ENCODE data around the gene LIPT1. TPM values are rescaled to one million over a fixed set of nuclear protein-coding genes. Genes with fewer than 3 reads are reported as not detected.

Gene LIPT1
- total RNA-seq, 1 donor from 2014 or later = 4.5 TPM

DNA sequence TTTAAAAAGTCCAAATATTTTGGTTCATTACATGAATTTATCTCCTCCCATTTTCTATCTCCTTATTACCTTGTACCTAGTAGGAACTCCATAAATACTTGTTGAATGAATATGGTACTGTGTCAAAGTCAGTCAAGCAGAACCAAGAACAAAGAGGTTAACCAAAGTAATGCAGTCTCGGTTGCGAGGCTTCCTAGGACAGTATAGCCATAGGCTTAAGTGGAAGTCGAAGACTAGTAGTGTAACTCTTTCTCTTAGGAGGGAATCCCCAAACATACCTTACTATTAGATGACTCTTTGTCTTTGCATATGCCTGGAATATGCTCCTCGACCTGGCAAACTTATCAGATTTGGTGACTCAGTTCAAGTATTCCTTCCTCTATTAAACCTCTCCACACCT lies 4.8 kb downstream of the LIPT1 start:
- DNase-seq (ENCODE audit: low read depth) (peak; percentile 5), FAIRE-seq (no peak)
- Histone ChIP-seq H3K27me3 (ENCODE audit: control insufficient read depth, insufficient read depth, low read length) (no peaks in the 10 kb centered on the region), H3K36me3 (ENCODE audit: control insufficient read depth, insufficient read depth, low read length) (no peaks in the 10 kb centered on the region), H3K4me3 (ENCODE audit: low read depth, low read length) (no peak overlapping the region)
- TF ChIP-seq, protein P1, sequence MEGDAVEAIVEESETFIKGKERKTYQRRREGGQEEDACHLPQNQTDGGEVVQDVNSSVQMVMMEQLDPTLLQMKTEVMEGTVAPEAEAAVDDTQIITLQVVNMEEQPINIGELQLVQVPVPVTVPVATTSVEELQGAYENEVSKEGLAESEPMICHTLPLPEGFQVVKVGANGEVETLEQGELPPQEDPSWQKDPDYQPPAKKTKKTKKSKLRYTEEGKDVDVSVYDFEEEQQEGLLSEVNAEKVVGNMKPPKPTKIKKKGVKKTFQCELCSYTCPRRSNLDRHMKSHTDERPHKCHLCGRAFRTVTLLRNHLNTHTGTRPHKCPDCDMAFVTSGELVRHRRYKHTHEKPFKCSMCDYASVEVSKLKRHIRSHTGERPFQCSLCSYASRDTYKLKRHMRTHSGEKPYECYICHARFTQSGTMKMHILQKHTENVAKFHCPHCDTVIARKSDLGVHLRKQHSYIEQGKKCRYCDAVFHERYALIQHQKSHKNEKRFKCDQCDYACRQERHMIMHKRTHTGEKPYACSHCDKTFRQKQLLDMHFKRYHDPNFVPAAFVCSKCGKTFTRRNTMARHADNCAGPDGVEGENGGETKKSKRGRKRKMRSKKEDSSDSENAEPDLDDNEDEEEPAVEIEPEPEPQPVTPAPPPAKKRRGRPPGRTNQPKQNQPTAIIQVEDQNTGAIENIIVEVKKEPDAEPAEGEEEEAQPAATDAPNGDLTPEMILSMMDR (IDR thresholded peaks at IDR 0.05; ENCODE audit: insufficient read depth, low read length, severe bottlenecking) = no peak

DNA sequence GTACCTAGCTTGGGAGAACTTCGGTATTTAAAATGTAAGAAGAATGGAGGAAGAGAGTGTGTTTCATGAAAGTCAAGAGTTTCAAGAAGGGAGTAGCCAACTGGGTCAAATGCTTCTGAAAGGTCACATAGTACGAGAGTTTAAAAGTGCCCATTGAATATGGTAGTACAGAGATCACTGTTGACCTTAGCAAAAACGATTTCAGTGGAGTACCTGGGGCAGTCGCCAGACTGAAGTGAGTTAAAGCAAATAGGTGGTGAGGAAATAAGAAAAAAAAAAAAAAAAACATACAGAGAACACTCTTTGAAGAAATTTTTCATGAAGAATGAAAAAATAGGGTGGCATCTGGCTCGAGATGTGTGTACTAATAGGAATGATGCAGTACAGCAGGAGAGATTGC lies 11.5 kb downstream of the LIPT1 start:
- Histone ChIP-seq H3K4me3 (ENCODE audit: low read depth, low read length) (no peak overlapping the region), H3K27me3 (ENCODE audit: control insufficient read depth, insufficient read depth, low read length) (no peaks in the 10 kb centered on the region), H3K36me3 (ENCODE audit: control insufficient read depth, insufficient read depth, low read length) (peaks cover 6% of the 10 kb centered on the region)
- FAIRE-seq (no peak), DNase-seq (ENCODE audit: low read depth) (no peak)
- TF ChIP-seq, protein P1 (IDR thresholded peaks at IDR 0.05; ENCODE audit: insufficient read depth, low read length, severe bottlenecking) = no peak

DNA sequence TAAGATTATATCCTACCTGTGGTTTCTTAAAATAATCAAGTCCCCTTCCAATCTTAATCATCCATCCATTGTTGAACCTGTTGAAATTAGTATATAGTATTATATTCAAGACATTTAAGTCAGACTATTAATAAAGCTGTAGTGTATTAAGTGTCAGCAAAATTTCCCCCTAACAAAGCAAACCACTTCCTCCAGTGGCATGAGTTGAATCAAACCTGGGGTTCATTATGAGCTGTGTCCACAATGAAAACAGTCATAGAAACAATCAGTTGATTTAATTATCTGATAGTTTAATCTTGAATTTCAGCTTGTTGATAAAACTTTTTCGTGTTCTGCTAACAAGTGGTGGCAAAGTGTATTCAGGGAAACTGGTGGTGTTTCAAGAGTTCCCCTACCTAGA lies 14.8 kb downstream of the LIPT1 start:
- TF ChIP-seq, protein P1 (IDR thresholded peaks at IDR 0.05; ENCODE audit: insufficient read depth, low read length, severe bottlenecking) = no peak
- no peak for FAIRE-seq
- no peak for DNase-seq (ENCODE audit: low read depth)
- Histone ChIP-seq H3K4me3 (ENCODE audit: low read depth, low read length) (no peak overlapping the region), H3K36me3 (ENCODE audit: control insufficient read depth, insufficient read depth, low read length) (peaks cover 9% of the 10 kb centered on the region), H3K27me3 (ENCODE audit: control insufficient read depth, insufficient read depth, low read length) (no peaks in the 10 kb centered on the region)

DNA sequence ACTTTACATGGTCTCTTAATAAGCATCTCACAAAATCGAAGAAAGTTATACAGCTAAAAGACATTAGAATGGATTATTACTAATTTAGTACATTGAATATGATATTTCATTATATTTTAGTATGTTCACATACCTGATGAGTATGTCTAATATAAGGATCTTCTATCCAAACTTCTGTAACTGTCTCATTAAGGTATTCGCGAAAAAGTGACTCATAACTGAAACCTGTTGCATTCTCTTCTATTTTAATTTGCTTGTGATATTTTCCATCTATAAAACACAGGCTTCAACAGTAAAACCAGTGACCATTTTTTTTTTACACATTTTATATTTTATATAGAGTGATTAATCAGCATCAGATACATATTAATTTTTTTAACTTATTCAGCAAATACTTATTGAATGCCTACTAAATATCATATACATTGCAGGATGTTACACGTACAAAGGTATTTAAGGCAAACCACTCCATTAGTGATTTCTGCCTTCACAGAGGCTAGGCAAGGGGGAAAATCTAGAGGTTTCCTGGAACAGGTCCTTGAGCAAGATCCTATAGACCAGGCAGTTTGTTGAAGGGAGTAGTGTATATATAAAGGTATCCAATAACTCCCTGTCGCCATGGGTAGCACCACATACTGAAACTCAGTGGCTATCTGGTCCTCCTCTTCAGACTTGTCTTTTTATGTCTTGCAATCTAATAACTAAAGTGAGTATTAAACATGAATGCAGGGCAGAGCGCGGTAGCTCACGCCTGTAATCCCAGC lies 16.8 kb downstream of the LIPT1 start:
- DNase-seq (ENCODE audit: low read depth) (no peak), FAIRE-seq (no peak)
- H3K27me3 ChIP-seq (ENCODE audit: control insufficient read depth, insufficient read depth, low read length) = no peaks in the 10 kb centered on the region
- TF ChIP-seq, protein P1 (IDR thresholded peaks at IDR 0.05; ENCODE audit: insufficient read depth, low read length, severe bottlenecking) = no peak
- H3K4me3 ChIP-seq (ENCODE audit: low read depth, low read length) = no peak overlapping the region
- peaks cover 9% of the 10 kb centered on the region for H3K36me3 ChIP-seq (ENCODE audit: control insufficient read depth, insufficient read depth, low read length)

DNA sequence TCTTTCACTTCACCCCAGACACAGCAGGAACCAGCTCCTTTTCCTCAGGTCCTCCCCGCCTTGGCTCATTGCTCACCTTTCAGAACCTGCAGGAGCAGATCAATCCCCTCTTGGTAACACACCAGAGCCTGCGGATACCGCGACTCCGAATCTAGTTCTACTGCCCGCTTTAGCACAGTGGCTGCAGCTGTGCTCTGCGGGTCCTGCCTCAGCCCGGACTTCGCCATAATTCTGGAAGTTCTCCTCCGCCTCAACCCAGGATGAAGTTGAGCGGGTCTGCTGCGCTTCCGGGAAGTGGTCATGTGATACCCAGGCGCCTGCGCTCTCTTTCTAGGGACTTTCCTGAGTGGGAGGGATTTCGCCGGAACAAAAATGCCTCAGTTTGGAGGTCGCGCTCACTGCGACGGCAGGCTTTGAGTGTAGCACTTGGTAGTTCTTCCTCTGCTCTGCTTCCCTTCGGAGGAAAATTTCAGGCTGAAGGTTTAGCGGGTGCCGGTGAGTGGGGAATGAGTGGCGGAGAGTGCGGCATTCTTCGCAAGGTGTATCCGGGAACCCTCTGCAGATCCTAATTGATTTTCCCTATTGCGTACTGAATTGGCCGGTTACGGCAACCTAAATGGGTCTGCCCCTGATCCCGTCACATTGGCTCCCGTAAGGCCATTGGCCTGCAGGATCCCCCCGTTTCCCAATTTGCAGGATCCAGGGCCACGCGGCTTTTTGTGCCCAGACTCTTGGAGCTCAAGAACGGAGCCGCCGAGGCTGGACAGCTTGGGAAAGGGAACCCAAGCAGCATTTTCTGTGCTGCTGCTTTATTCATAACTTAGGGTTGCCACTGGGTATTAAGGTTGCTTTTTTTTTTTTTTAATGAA lies 26.2 kb downstream of the LIPT1 start, which contains the start of the genes MITD1 and MRPL30:
MITD1 (minus strand) TSS at position 304 of the 869 bp plus-strand sequence; CDS start at position 227, 77 bp downstream.
MRPL30 (plus strand) TSS at position 430 of the 869 bp plus-strand sequence. CDS start 5,020 bp downstream, outside the sequence.
- Histone ChIP-seq H3K36me3 (ENCODE audit: control insufficient read depth, insufficient read depth, low read length) (no peaks in the 10 kb centered on the region), H3K27me3 (ENCODE audit: control insufficient read depth, insufficient read depth, low read length) (no peaks in the 10 kb centered on the region), H3K4me3 (ENCODE audit: low read depth, low read length) (peak within 1 kb of the TSS; percentile 84)
- FAIRE-seq = no peak
- TF ChIP-seq, protein P1 (IDR thresholded peaks at IDR 0.05; ENCODE audit: insufficient read depth, low read length, severe bottlenecking) = no peak
- peak; percentile 93 for DNase-seq (ENCODE audit: low read depth)

Data from bronchial epithelial cell (primary cell).